T-helper 2 cell treated with Interferon-gamma antibody and Interleukin-4, amounts not matched to agents 5 μg/mL and 100 μg/mL, for 36 hours (primary cell): ENCODE measurements around the gene CYLC2.

Experiments
- DNase-seq: peaks from one replicate; pipeline ENCODE4 v3.0.0; 2021; ENCODE audit warnings: low spot score
- H3K27ac Mint-ChIP-seq: one replicate; pipeline ENCODE4 v1.8.0; 2021; ENCODE audit warnings: mild to moderate bottlenecking, mixed read lengths
- H3K27me3 Mint-ChIP-seq: one replicate; pipeline ENCODE4 v1.8.0; 2021; ENCODE audit warnings: low read depth, mixed read lengths
- H3K36me3 Mint-ChIP-seq: one replicate; pipeline ENCODE4 v1.8.0; 2021; ENCODE audit warnings: low read depth, mixed read lengths
- H3K4me1 Mint-ChIP-seq: one replicate; pipeline ENCODE4 v1.8.0; 2021; ENCODE audit warnings: low read depth, mixed read lengths
- H3K4me3 Mint-ChIP-seq: one replicate; pipeline ENCODE4 v1.8.0; 2022; ENCODE audit warnings: mild to moderate bottlenecking, moderate library complexity, mixed read lengths
- H3K9me3 Mint-ChIP-seq: one replicate; pipeline ENCODE4 v1.8.0; 2021; ENCODE audit warnings: mixed read lengths

Gene CYLC2, protein sequence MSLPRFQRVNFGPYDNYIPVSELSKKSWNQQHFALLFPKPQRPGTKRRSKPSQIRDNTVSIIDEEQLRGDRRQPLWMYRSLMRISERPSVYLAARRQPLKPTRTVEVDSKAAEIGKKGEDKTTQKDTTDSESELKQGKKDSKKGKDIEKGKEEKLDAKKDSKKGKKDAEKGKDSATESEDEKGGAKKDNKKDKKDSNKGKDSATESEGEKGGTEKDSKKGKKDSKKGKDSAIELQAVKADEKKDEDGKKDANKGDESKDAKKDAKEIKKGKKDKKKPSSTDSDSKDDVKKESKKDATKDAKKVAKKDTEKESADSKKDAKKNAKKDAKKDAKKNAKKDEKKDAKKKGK

DNA sequence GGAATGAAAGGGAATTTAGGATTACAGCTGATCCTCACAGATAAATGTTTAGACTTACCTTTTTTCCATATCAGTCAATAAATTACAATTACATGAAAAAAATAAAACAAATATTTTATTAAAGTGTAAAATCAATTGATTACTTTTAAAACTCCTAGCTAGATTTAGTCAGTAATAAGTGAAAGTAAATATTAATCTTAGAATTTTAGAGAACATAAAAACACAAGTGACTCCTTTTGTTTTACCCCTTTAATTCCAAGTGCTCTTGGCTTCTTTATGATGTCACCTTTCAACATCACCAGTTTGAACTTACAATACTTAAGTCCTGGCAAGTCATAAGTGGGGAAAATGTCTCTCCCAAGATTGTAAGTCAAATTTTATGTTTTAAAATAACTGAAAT is at the start of gene CYLC2:
TSS of gene CYLC2 (plus strand) at position 301 of the 400 bp plus-strand sequence. CDS start at position 349, 48 bp downstream.
- no peaks in the 10 kb centered on the region for H3K4me1 Mint-ChIP-seq
- no peaks in the 10 kb centered on the region for H3K27me3 Mint-ChIP-seq
- H3K27ac Mint-ChIP-seq, result no peak within 1 kb of the TSS
- no peaks in the 10 kb centered on the region for H3K36me3 Mint-ChIP-seq
- H3K9me3 Mint-ChIP-seq, result no peaks in the 10 kb centered on the region
- DNase-seq, result no peak
- no peak within 1 kb of the TSS for H3K4me3 Mint-ChIP-seq

DNA sequence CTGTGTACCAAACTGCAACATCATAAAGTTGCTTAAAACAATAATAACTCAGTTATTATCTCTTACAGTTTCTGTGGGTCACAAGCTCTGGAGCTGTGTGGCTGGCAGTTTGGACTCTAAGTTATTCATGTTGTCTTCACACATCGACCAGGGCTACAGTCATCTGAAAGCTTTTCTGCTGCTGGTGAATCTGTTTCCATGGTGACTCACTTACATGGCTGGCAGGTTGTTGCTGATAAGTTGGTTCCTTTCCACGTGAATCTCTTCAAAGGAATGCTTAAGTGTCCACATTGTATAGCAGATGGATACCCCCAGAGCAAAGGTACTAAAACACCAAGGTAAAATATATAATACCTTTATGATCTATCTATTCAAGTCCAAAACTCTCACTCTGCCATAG is 44.8 kb upstream of the CYLC2 start:
- Mint-ChIP-seq H3K36me3 (no peaks in the 10 kb centered on the region), H3K27me3 (no peaks in the 10 kb centered on the region), H3K9me3 (peaks cover 14% of the 10 kb centered on the region), H3K4me1 (no peaks in the 10 kb centered on the region), H3K4me3 (no peak overlapping the region), H3K27ac (no peak overlapping the region)
- DNase-seq, result no peak

DNA sequence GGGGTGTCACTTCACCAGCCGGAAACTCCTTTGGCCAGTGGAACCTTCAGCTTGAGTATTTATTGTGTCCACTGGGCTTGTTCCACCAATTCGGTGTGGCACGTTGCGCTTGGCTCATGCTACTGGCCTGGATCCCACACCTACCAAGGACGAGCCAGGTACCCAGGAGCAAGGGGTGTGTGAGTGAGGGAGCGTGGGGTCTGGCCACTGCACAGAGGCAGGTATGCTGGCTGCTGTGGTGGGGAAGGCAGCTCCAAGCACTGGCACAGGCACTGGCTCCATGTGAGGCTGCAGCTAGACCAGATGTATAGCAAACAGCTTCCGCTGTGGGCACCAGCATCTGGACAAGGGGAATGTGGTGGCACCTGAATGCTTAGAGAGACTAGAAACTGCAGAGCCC is 28.1 kb upstream of the CYLC2 start:
- Mint-ChIP-seq H3K4me1 (no peaks in the 10 kb centered on the region), H3K4me3 (no peak overlapping the region), H3K27me3 (no peaks in the 10 kb centered on the region), H3K9me3 (peaks cover 36% of the 10 kb centered on the region), H3K27ac (no peak overlapping the region), H3K36me3 (no peaks in the 10 kb centered on the region)
- DNase-seq, result no peak

DNA sequence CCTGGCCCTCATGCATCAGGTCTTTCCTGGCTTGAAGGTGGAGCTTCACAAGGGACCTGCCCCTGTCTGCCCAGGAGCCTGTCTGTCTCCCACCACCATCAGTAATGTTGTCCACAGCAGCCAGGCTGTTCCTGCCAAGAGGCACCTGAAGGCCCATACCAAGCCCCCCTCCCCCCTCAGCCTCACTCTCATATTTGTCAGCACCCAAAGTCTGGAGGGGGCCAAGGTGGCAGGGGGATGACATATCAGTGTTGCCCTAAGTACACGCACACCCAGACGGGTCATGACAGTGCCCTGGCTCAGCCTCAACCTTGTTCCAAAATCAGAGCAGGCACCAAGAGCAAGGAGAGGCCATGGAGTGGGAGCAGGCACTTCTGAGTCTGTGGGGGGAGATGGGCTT is 27.2 kb upstream of the CYLC2 start:
- no peak overlapping the region for H3K27ac Mint-ChIP-seq
- no peaks in the 10 kb centered on the region for H3K27me3 Mint-ChIP-seq
- H3K4me1 Mint-ChIP-seq, result no peaks in the 10 kb centered on the region
- H3K36me3 Mint-ChIP-seq, result no peaks in the 10 kb centered on the region
- DNase-seq, result no peak
- H3K9me3 Mint-ChIP-seq, result peaks cover 42% of the 10 kb centered on the region
- no peak overlapping the region for H3K4me3 Mint-ChIP-seq

DNA sequence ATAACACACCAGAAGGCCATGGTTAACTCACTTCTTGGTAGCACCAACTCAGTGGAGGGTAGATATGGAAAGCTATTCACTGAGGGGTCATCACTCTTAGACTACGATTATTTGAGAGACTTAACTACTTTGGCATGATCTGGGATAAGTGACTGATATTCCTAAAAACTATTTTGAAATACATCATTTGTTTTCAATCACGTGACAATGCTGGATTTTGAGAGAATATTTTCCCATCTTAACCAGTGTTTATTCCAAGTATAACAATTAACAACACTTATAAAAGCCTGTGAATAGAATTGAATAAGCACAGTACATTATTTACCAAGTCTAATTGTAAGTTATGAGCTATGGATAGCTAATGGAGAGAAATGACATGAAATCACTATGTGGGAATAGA is 22.4 kb upstream of the CYLC2 start:
- Mint-ChIP-seq H3K27me3 (no peaks in the 10 kb centered on the region), H3K4me3 (no peak overlapping the region), H3K36me3 (no peaks in the 10 kb centered on the region), H3K27ac (no peak overlapping the region), H3K9me3 (peaks cover 38% of the 10 kb centered on the region), H3K4me1 (no peaks in the 10 kb centered on the region)
- DNase-seq, result no peak

DNA sequence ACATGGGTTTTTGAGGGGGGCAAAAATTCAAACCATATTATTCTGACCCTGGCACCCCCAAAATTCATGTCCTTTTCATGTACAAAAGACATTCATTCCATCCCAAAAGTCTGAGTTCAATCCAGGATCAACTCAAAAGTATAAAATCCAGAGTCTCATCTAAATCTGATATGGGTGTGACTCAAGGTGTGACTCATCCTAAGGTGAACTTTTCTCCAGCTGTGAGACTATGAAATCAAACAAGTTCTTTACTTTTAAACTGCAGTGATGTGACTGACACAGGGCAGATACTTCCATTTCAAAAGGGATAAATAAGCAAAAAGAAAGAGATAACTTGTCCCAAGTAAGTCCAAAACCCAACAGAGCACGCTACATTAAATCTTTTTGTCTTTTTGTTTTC is 20.6 kb upstream of the CYLC2 start:
- no peaks in the 10 kb centered on the region for H3K36me3 Mint-ChIP-seq
- H3K4me3 Mint-ChIP-seq, result no peak overlapping the region
- no peak for DNase-seq
- H3K27ac Mint-ChIP-seq, result no peak overlapping the region
- no peaks in the 10 kb centered on the region for H3K27me3 Mint-ChIP-seq
- peaks cover 29% of the 10 kb centered on the region for H3K9me3 Mint-ChIP-seq
- H3K4me1 Mint-ChIP-seq, result no peaks in the 10 kb centered on the region

DNA sequence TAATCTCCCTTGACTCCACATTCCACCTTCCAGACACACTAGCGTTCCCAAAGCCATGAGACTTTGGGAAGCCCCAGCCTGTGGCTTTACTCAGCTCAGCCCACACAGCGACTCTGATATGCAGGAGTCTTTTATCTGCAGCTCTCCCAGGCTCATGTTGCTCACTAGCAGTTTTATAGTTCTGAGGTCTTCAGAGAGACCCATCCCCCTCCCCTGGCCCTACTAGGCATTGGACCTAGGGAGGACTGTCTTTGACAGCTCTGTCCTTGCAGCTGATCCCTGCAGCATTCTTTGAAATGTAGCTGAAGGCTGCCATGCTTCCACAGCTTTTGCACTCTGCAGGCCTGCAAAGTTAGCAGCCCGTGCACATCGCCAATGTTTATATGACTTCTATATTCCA is 19.9 kb upstream of the CYLC2 start:
- Mint-ChIP-seq H3K27ac (no peak overlapping the region), H3K27me3 (no peaks in the 10 kb centered on the region), H3K4me1 (no peaks in the 10 kb centered on the region), H3K9me3 (peaks cover 26% of the 10 kb centered on the region), H3K36me3 (no peaks in the 10 kb centered on the region), H3K4me3 (no peak overlapping the region)
- DNase-seq, result no peak

DNA sequence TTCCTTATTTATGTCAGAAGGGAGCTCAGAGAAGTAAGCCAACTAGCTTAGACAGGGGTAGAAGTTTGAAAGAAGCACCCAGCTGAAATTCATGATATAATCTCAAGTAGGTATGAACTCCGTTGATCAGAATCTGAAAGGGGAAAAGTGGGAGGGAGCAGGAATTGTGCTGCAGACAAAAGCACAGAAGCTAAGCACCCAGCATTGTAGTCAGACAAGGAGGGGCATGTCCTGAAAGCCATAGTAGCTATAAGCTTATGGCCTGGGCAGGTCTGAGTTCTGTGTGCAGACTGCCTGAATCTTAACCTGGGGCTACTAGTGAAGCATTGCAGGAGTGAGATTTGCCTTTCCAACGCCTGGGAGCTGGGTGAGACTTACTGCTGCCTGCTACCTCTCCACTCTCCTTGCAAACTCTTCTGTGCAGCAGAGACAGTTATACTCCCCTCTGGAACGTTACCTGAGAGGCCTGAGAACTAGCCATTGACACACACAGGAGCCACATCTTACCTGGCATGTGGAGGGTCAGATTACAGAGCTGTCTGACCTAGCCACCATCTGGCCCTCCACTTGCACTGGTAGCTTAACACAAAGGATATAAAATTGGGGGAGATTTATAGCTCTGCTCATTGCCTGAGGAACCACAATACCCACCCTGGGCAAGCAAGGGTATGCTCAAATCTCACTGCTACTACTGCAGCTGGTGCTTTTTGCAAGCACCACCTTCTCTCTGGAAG is 9.8 kb upstream of the CYLC2 start:
- Mint-ChIP-seq H3K4me3 (no peak overlapping the region), H3K27me3 (no peaks in the 10 kb centered on the region), H3K9me3 (peaks cover 5% of the 10 kb centered on the region), H3K36me3 (no peaks in the 10 kb centered on the region), H3K27ac (no peak overlapping the region), H3K4me1 (no peaks in the 10 kb centered on the region)
- no peak for DNase-seq

DNA sequence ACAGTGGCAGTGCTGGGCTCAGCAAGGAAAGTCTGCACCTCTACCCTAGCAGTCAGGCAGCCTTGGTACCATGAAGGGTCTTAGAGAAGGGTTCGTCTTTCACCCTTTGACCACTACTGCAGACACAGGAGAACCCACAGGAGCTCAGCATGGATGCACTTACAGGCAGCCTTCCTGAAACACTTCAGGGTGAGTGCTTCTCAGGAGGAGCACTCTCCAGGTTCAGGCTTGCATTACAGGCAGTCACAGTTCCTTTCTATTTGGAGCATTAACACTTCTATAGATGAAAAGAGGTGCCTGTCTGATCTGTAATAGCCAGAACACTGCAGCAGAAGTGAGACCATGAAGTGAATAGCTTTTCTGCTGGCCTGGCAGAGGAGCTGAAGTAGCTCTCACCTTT is 8.7 kb upstream of the CYLC2 start:
- Mint-ChIP-seq H3K4me3 (no peak overlapping the region), H3K27ac (no peak overlapping the region), H3K27me3 (no peaks in the 10 kb centered on the region), H3K9me3 (peaks cover 5% of the 10 kb centered on the region), H3K4me1 (no peaks in the 10 kb centered on the region), H3K36me3 (no peaks in the 10 kb centered on the region)
- DNase-seq, result no peak

DNA sequence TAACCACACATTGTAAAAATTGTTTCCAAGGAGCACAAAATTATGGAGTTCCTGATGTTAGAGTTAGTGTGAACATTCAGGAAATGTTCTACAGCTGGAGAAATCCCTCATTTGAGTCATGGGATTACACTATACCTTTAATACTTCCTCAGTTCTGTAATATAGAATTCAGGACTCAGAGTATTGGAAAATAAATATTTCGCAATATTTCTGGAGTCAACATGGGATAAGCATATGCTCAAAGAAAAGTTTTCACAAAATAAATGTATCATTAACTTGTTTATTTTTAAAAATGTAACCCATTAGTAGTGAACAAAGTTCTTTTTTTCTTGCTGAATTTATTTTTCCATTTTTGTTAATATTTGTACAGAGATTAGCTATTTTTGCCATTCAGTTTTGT is 8.6 kb downstream of the CYLC2 start:
- H3K27me3 Mint-ChIP-seq, result no peaks in the 10 kb centered on the region

DNA sequence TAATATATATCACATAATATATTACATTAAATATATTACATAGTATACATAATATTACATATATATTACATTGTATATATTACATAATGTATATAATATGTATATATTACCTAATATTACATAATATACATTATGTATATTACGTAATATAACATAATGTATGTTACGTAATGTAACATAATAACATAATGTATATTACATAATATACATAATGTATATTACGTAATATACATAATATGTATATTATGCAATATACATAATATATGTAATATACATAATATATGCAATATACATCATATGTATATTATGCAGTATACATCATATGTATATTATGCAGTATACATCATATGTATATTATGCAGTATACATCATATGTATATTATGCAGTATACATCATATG is 19.1 kb downstream of the CYLC2 start:
- Mint-ChIP-seq H3K36me3 (no peaks in the 10 kb centered on the region), H3K27me3 (no peaks in the 10 kb centered on the region), H3K4me3 (no peak overlapping the region), H3K4me1 (no peaks in the 10 kb centered on the region), H3K27ac (no peak overlapping the region), H3K9me3 (peaks cover 3% of the 10 kb centered on the region)
- no peak for DNase-seq

More for the DNA sequence above, 8.6 kb downstream of the CYLC2 start:
- no peak overlapping the region for H3K4me3 Mint-ChIP-seq
- H3K4me1 Mint-ChIP-seq, result no peaks in the 10 kb centered on the region
- peaks cover 14% of the 10 kb centered on the region for H3K9me3 Mint-ChIP-seq
- no peak for DNase-seq
- no peak overlapping the region for H3K27ac Mint-ChIP-seq
- no peaks in the 10 kb centered on the region for H3K36me3 Mint-ChIP-seq

DNA sequence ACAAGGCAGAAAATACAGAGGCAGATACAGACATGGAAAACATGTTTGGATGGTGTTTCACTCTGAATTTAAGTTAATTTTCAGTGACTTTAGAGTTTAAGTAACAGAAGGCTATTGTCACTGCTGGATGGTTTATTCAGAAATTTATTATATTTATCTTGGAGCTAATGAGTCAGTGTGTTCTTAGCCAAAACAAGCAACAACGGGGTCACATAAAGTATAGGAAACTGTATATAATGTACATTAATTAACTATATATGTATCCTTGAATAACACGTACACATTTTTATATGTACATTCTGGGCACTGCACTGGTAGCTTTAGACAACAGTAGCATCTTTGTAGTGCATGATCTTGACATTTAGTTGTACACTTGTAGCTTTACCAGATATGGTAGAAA is 30.7 kb downstream of the CYLC2 start:
- no peaks in the 10 kb centered on the region for H3K27me3 Mint-ChIP-seq
- H3K36me3 Mint-ChIP-seq, result no peaks in the 10 kb centered on the region
- H3K4me3 Mint-ChIP-seq, result no peak overlapping the region
- H3K4me1 Mint-ChIP-seq, result no peaks in the 10 kb centered on the region
- H3K27ac Mint-ChIP-seq, result no peak overlapping the region
- no peak for DNase-seq
- peaks cover 9% of the 10 kb centered on the region for H3K9me3 Mint-ChIP-seq

DNA sequence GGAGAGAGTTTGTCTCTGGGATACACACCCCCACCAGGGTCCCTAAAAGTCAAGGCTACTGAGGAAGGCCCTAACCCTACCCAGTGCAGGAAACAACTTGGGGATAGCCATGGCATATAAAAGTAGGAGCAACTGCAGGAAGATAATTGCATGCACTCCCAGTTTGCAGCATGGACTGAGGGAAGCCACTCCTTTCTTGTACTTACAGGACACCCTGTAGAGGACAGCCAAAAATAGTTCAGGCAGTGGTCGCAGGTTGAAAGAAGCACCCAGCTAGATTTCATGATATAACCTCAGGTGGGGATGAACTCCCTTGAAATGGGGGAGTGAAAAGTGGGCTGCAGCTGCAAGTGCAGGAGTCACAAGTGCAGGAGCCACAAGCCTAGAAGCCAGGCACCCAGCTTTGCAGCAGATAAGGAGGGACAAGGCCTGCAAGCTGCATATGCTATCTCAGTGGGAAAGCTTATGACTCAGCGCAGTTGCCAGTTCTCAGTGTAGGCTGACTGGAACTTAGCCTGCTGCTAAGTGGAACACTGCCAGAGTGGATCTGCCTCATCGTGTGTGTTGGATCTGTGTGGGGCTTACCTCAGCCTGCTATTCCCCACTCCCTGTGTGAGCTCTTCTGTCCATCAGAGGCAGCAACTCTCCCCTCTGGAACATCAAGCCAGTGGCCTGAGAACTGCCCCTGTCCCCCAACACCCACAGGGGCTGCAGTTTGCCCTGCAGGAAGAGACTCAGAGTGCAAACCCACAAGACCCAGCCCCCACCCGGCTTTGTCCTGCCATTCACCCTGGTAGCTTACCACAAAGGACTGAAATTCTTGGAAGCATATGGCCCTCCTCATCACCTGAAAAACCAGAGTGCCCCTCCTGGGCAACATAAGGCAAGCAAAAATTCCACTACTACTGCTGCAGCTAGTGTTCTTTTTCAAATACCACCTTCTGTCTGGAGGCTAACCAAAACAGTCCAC is 42.7 kb downstream of the CYLC2 start:
- Mint-ChIP-seq H3K36me3 (no peaks in the 10 kb centered on the region), H3K9me3 (peaks cover 20% of the 10 kb centered on the region), H3K4me1 (no peaks in the 10 kb centered on the region), H3K27ac (no peak overlapping the region), H3K4me3 (no peak overlapping the region), H3K27me3 (no peaks in the 10 kb centered on the region)
- no peak for DNase-seq

DNA sequence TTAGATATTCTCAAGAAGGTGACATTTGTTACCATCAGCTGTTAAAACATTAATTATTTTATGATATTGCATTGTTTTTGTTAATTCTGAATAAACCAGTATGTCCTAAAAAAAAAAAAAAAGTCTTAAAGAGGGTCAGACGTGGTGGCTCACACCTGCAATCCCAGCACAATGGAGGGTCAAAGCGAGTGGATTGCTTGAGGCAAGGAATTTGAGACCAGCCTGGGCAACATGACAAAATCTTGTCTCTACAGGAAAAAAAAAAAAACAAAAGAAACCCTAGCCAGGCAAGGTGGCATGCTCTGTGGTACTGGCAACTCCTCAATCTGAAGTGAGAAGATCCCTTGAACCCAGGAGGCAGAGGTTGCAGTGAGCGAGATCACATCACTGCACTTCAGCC is 46.8 kb downstream of the CYLC2 start:
- Mint-ChIP-seq H3K4me1 (no peaks in the 10 kb centered on the region), H3K9me3 (peaks cover 16% of the 10 kb centered on the region), H3K36me3 (no peaks in the 10 kb centered on the region), H3K4me3 (no peak overlapping the region), H3K27ac (no peak overlapping the region), H3K27me3 (no peaks in the 10 kb centered on the region)
- no peak for DNase-seq
